T-helper 9 cell (primary cell): ENCODE results near the gene PPAT.
"Not testable (repeated sequence)": the region's sequence is repeated elsewhere in the genome, so short reads cannot be mapped to it uniquely, and the experiment has no call there.

Source experiments
- DNase-seq: peaks from one replicate; pipeline ENCODE4 v3.0.0-alpha.2; 2020

The PPAT gene

GRCh38 chr4:56374956-56375355 is 60.5 kb downstream of the PPAT start:
- DNase-seq, result no peak

DNA sequence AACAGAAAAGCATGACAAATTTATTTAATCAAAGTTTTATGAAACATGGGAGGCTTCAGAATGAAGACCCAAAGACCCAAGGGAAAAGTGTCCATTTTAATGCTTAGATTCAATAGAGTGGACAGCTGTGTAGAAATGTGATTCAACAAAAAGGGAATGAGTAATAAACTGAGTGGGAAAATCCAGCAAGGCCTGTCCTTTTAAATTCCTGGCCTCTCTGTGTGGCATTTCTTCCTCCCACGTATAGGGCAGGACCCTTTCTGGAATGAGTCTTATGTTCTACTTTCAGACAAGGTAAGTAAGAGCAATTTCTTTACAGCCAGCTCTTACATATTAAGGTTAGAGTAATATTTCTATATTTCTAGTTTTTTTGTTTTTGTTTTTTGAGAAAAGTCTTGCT is 62.6 kb downstream of the PPAT start:
- DNase-seq, result no peak

DNA sequence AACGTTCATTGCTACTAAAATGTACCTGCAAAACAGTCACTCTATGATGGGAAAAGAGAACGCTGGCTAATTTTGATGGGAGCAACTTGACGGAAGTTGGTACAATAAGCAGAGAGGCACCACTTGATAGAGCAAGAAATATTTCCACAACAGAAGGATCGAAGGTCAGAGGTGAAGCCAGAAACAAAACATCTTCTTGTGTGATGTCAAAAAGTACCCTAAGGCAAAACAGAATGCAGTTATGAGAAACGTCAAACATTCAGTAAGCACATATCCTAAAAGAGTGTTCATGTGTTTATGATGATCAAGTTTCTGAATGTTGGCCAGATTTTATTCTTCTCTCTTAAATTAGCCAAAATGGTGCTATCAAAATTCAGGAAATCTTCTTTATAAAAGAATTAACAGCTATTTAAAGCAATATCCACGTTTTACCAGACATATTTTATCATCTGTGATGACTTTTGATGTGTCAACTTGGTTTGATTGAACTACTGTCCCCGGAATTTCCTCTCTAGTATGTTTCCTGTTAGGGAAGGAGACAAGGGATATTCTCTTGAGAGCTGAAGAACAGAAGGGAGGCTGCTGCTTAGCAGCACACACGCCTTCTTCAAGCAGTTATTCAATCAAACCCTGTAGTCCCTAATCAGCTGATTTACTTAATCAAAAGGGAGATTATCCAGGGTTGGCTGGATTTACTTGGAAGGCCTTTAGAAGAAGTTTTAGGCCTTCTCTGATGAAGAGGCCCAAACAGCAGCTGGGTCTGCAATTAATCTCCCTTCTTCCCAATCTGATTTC is 63.8 kb downstream of the PPAT start:
- DNase-seq, result no peak

- DNase-seq, result no peak
These were observed 65.0 kb downstream of the PPAT start for GRCh38 chr4:56370377-56370776.

GRCh38 chr4:56362981-56363380 is 72.4 kb downstream of the PPAT start:
- DNase-seq, result not testable (repeated sequence)

DNA sequence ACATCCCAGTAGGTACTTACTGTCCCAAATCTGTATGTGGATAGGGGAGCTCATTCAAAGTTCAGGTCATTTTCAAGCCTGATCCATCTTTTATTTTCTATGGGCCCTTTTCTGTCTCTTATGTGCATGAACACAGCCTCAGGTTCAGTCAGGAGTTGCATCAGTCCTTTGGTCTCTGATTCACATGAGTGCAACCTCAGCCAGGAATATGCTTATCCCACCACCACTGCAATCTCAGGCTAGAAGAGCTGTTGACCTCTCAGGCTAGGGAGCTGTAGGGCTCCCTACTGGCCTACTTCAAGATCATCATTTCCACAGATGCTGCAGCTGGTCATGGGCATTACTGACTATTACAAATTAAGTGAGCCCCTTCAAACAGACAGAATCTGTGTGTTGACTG is 75.3 kb downstream of the PPAT start:
- DNase-seq, result no peak

DNA sequence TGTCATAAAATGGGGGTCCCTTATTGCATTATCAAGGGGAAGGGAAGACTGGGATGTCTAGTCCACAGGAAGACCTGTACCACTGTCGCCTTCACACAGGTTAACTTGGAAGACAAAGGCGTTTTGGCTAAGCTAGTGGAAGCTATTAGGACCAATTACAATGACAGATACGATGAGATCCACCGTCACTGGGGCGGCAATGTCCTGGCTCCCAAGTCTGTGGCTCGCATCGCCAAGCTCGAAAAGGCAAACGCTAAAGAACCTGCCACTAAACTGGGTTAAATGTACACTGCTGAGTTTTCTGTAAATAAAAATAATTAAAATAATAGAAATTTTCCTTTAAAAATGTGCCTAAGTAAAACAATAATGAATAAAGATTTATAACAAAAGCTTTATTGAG is 78.8 kb downstream of the PPAT start:
- DNase-seq, result no peak

DNA sequence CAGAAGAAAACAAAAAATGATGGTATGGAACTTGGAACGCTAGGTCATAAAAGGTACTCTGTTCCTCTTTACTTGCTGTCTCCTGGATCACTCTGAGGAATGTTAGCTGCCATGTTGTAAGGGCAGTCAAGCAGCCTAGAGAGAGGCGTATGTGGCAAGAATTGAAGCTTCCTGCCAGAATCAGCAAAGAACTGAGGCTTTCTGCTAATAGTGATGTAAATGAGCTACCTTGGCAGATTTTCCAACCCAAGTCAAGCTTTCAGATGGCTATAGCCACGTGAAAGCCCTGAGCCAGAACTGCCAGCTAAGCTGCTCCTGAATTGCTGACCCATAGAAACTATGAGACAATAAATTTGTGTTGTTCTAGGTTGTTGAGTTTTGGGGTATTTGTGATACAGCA is 86.8 kb downstream of the PPAT start:
- no peak for DNase-seq

- DNase-seq, result no peak
These were observed 90.0 kb downstream of the PPAT start for GRCh38 chr4:56345458-56345857.
